A549 (cell line): ENCODE measurements around the gene ALX3.

Experiments used
- CBX2 ChIP-seq: fragments of 200-600 bp; sonication (generic); IDR thresholded peaks from 2 replicates; pipeline ENCODE4 v1.6.1; 2016; ENCODE audit warnings: low read depth, mild to moderate bottlenecking, borderline replicate concordance
- CTCF ChIP-seq: fragments of >200 bp; sonication (Bioruptor Twin); formaldehyde crosslinking; IDR thresholded peaks from 3 replicates; pipeline ENCODE4 v1.5.1; 2016
- JUNB ChIP-seq: fragments of >200 bp; sonication (Bioruptor Twin); formaldehyde crosslinking; IDR thresholded peaks from 2 replicates; pipeline ENCODE4 v1.6.1; 2016
- NR3C1 ChIP-seq: fragments of >200 bp; sonication (Bioruptor Twin); formaldehyde crosslinking; IDR thresholded peaks from 3 replicates; pipeline ENCODE4 v1.6.1; 2017

- TF ChIP-seq CTCF (no peak), JUNB (no peak), CBX2 (no peak), NR3C1 (no peak)
Measured at GRCh38 chr1:110038271-110038670, 32.2 kb downstream of the ALX3 start.
